SK-N-MC (cell line): Measurements from ENCODE around the gene CD74.

ENCODE experiments used
- DNase-seq: peaks from one replicate; pipeline ENCODE4 v3.0.0-alpha.2; 2011; ENCODE audit warnings: low read depth, low spot score
- H3K27ac ChIP-seq: fragments of 200-600 bp; sonication (generic); 2 replicates; pipeline ENCODE4 v1.5.1; 2016; ENCODE audit warnings: mixed run types
- H3K36me3 ChIP-seq: fragments of 200-600 bp; sonication (generic); 2 replicates; pipeline ENCODE4 v1.6.1; 2017; ENCODE audit warnings: antibody characterized with exemption, low read length, mixed read lengths; ENCODE audit not compliant: insufficient read depth
- H3K4me3 ChIP-seq: fragments of 200-600 bp; sonication (generic); 2 replicates; pipeline ENCODE4 v1.5.1; 2016
- H3K9ac ChIP-seq: fragments of 200-600 bp; sonication (generic); 2 replicates; pipeline ENCODE4 v1.8.0; 2017; ENCODE audit warnings: mixed run types, mixed read lengths; ENCODE audit not compliant: insufficient read length
- H3K9me3 ChIP-seq: fragments of 200-600 bp; sonication (generic); 2 replicates; pipeline ENCODE4 v1.6.1; 2017; ENCODE audit warnings: low read depth, mild to moderate bottlenecking, antibody characterized with exemption, low read length, moderate library complexity, mixed read lengths
- EZH2 ChIP-seq: fragments of 200-600 bp; sonication (generic); IDR thresholded peaks from one replicate; pipeline ENCODE4 v1.6.1; 2017; ENCODE audit warnings: antibody characterized with exemption
- FOXP2 ChIP-seq: optimal IDR thresholded peaks from 2 replicates; pipeline ENCODE3; 2011; ENCODE audit warnings: mild to moderate bottlenecking, moderate library complexity; ENCODE audit not compliant: insufficient read depth; ENCODE audit errors: extremely low read length, control extremely low read depth
- POLR2AphosphoS5 ChIP-seq: IDR thresholded peaks from 2 replicates; pipeline ENCODE4 v1.6.1; 2012; ENCODE audit warnings: mild to moderate bottlenecking, low read depth, low read length, borderline replicate concordance

The CD74 gene

GRCh38 chr5:150391064-150391834, 21.5 kb downstream of the CD74 start:
- Histone ChIP-seq H3K36me3 (peaks cover 94% of the 10 kb centered on the region), H3K27ac (no peak overlapping the region), H3K9me3 (no peaks in the 10 kb centered on the region), H3K9ac (no peak overlapping the region), H3K4me3 (no peak overlapping the region)
- DNase-seq = no peak
- TF ChIP-seq POLR2AphosphoS5 = no peak
- TF ChIP-seq FOXP2 = no peak
- no peak for TF ChIP-seq EZH2

- Histone ChIP-seq H3K36me3 (peaks cover 94% of the 10 kb centered on the region), H3K9ac (no peak overlapping the region), H3K9me3 (no peaks in the 10 kb centered on the region), H3K4me3 (no peak overlapping the region), H3K27ac (no peak overlapping the region)
- no peak for DNase-seq
- TF ChIP-seq POLR2AphosphoS5 (no peak), FOXP2 (no peak), EZH2 (no peak)
These were observed 23.0 kb downstream of the CD74 start for GRCh38 chr5:150389531-150390266.

DNA sequence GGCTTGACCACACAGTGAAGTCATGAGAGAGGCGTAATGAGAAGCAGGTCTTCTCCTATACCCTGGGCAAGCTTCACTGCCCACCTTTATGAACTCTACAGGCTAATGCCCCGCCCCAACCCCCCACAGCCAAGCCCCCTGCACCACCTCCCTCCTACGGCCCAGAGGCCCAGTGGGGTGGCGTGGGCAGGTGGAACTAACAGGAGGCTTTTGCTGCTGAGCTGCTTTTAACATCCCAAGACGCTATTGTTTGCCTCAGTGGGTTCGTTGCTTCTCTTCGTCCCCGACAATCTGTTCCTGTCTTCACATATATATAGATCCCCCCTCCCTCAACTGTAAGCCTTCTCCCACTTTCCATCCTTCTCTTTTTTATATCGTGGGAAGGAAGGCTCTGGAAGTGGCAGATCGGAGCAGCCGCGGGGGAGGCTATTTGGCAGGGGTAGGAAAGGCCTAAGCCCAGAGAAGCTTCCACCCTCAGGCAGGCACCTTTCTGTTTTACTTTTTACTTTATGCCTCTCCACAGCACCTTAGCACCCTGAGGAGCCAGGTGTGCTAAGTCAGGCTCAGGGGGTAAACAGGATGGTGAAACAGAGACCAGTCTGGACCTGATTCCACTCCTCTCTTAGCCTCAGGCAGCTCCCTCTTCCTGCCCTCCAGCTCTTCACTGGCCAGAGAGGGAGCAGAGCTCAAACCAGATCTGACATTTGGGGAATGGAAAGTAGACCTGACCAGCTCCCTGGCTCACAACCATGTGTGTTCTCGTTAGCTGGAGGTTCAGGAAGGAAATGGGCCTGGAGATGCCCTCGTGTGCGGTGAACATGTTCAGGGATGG, 26.5 kb downstream of the CD74 start:
- no peak for TF ChIP-seq POLR2AphosphoS5
- no peak for TF ChIP-seq EZH2
- no peak for TF ChIP-seq FOXP2
- Histone ChIP-seq H3K27ac (no peak overlapping the region), H3K9ac (no peak overlapping the region), H3K4me3 (no peak overlapping the region), H3K9me3 (no peaks in the 10 kb centered on the region), H3K36me3 (peaks cover 97% of the 10 kb centered on the region)
- no peak for DNase-seq

GRCh38 chr5:150384701-150385100, 28.0 kb downstream of the CD74 start:
- peaks cover 98% of the 10 kb centered on the region for H3K36me3 ChIP-seq
- no peak for TF ChIP-seq POLR2AphosphoS5
- no peak for TF ChIP-seq EZH2
- TF ChIP-seq FOXP2 = no peak
- H3K27ac ChIP-seq = no peak overlapping the region
- no peak overlapping the region for H3K4me3 ChIP-seq
- H3K9ac ChIP-seq = no peak overlapping the region
- no peaks in the 10 kb centered on the region for H3K9me3 ChIP-seq
- DNase-seq = no peak

DNA sequence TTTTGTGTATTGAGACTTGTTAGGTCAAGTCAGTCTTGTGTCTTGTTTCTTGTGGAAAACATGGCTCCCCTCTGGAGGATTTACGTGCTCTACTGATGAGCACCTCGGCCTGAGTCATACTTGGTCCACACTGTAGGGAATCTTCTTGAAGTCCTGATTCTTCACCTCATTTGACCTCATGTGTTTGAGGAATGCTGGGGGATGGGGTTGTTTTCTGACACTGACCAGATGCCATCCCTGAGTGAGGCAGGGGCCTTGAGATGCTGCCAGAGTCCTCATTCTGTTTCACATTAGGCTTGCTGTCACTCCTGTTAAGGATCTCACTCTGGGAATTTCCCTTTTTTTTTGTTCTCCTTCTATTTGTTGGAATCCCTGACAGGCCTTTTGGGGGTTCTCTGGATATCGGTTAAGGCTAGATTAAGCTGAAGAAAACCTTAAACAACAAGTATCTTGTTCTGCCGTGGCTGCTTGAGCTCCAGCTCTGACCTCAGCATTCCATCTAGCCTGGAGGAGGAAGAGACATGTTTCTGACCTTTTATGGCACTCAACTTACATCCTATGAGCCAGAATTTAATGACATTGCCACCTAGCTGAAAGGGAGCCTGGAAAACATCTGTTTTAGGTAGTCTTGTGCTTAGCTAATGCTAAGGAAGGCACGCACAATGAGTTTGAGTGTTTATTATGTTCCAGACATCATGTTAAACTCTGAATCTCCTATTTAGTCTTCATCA, 34.6 kb downstream of the CD74 start:
- H3K36me3 ChIP-seq = peaks cover 98% of the 10 kb centered on the region
- no peak for TF ChIP-seq EZH2
- TF ChIP-seq FOXP2 = no peak
- H3K9ac ChIP-seq = no peak overlapping the region
- H3K4me3 ChIP-seq = no peak overlapping the region
- no peak overlapping the region for H3K27ac ChIP-seq
- no peak for DNase-seq
- no peaks in the 10 kb centered on the region for H3K9me3 ChIP-seq

DNA sequence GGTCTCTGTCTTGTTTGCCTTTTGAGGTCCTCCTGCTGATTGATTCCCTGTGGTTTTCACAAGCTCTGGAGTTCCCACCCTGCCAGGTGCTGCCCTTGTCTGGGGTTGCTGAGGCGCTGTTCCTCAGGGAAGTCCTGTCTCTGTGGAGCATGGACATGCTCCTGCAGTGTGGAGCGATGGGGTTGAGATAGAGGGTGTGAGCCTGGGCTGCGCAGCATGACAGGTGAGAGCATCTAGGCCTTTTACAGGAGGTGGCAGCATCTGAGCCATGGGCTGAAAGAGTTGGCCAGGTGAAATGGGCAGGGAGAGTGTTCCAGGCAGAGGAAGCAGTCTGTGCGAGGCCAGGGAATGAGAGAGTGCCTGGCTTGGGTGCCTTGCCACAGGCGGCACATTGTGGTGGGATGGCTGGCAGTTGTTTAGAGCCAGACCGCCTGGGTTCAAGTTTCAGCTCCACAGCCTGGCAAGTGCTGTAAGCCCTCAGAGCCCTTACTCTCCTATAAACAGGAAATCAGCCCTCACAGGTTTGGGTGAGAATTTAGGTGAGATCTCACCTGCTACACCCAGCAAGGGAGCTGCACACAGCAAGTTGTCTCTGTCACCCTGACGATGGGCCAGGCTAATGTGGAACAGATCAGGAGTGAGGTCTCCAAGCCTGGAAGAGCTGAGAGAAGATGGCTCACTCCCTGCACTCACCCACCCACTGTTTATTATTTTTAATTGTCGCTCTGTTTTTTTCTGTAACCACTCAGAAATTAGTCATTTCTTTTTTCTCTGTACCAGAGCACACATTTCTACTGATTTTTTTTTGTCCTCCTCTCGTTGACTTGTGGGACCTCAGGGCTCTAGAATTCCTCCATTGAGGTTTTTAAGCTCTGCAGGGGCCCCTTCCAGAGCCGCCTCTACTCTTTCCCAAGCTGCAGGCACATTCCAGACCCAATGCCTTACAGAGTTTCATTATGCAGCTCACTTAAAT, 35.6 kb downstream of the CD74 start:
- Histone ChIP-seq H3K9ac (no peak overlapping the region), H3K36me3 (peaks cover 98% of the 10 kb centered on the region), H3K27ac (no peak overlapping the region), H3K4me3 (no peak overlapping the region), H3K9me3 (no peaks in the 10 kb centered on the region)
- no peak for TF ChIP-seq EZH2
- TF ChIP-seq POLR2AphosphoS5 = no peak
- no peak for TF ChIP-seq FOXP2
- DNase-seq = no peak

DNA sequence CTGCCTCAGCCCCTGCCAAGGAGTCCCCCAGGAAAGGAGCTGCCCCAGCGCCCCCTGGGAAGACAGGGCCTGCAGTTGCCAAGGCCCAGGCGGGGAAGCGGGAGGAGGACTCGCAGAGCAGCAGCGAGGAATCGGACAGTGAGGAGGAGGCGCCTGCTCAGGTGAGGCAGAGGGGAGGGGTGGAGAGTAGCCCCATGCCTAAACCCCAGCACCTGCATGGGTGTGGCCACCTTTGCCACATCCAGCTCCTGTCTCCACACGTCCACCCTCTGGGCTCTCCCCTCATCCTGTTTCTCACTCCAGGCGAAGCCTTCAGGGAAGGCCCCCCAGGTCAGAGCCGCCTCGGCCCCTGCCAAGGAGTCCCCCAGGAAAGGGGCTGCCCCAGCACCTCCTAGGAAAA, 38.1 kb downstream of the CD74 start:
- H3K9me3 ChIP-seq = no peaks in the 10 kb centered on the region
- H3K4me3 ChIP-seq = no peak overlapping the region
- peaks cover 98% of the 10 kb centered on the region for H3K36me3 ChIP-seq
- no peak overlapping the region for H3K27ac ChIP-seq
- TF ChIP-seq FOXP2 (no peak), POLR2AphosphoS5 (no peak), EZH2 (no peak)
- H3K9ac ChIP-seq = no peak overlapping the region
- no peak for DNase-seq
